SK-N-MC (cell line): ENCODE measurements around the gene KRT72.

Experiments used
- EZH2 ChIP-seq: fragments of 200-600 bp; sonication (generic); IDR thresholded peaks from one replicate; pipeline ENCODE4 v1.6.1; 2017; ENCODE audit warnings: antibody characterized with exemption
- FOXP2 ChIP-seq: optimal IDR thresholded peaks from 2 replicates; pipeline ENCODE3; 2011; ENCODE audit warnings: mild to moderate bottlenecking, moderate library complexity; ENCODE audit not compliant: insufficient read depth; ENCODE audit errors: extremely low read length, control extremely low read depth
- POLR2AphosphoS5 ChIP-seq: IDR thresholded peaks from 2 replicates; pipeline ENCODE4 v1.6.1; 2012; ENCODE audit warnings: mild to moderate bottlenecking, low read depth, low read length, borderline replicate concordance

DNA sequence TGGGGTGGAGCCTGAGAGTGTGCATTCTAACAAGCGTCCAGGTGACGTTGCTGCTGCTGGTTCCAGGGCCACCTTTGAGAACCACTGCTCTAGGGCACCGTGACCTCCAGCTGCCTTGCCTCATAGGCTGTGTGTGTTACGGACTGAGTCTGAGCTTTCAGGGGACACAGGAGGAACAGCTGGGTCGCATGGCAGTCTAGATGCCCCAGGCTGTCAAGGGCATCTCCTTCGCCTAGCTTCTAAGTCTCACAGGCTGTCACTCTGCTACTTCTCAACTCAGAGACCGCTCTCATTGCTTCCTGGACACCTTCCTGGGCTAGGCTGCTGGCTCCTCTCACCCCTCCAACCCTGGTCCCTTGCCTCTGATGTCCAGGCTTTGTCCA lies 16.1 kb upstream of the KRT72 start:
- TF ChIP-seq POLR2AphosphoS5 (no peak), EZH2 (no peak), FOXP2 (no peak)
